ENCODE results near the gene ADAMTS12.

Gene ADAMTS12

DNA sequence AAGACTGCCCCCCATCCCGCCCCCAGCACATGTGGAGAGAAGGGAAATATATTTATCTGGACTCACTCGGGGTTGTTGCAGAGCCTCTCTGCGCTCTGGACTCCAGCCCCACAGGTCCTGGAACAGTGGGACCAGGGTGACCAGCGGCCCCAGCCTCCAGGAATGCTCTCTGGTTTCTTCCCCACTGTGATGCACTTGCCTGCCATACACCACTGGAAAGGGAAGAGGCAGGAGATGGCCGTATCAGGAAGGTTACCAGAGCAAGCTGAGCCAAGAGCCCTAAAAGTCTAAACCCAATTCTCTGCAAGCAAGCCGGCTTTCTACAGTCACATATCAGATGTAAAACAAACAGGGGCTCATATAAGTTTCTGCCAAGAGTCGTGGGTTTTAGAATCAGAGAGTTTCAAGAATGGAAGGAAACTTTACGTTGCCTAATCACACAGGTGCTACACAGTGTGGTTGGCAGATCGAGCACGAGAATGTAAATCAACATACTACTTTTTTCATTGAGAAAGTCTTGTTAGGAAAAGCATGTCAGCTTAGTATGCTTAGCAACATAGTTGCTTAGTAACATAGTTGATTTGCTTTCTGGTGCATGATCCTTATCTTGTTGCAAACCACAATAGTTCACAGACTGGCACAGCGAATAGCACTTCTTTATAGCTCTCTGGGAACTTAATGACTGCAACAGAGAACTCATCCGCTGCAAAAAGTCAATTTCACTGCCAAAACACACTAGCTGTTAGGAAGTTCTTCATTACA lies 249.9 kb downstream of the ADAMTS12 start:
- DNase-seq: no peak

DNA sequence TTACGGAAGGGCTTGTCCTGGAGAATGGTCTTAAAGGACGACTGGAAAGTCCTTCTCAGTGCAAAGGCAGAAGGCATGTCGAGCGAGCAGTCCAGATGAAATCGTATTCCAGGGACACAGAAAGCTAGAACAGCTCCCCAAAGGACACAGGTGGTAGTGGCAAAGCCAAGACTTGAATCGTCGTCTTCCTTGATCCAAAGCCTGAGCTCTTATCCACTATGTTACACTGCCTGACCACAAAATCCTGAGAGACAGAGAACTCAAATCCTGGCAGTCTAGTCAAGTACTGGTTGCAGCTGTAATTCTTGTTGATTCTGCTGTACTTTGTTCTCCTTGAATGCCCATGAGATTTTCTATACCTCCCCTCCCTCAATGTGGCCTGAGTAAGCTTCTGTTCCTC lies 252.3 kb downstream of the ADAMTS12 start:
- no peak for DNase-seq

DNA sequence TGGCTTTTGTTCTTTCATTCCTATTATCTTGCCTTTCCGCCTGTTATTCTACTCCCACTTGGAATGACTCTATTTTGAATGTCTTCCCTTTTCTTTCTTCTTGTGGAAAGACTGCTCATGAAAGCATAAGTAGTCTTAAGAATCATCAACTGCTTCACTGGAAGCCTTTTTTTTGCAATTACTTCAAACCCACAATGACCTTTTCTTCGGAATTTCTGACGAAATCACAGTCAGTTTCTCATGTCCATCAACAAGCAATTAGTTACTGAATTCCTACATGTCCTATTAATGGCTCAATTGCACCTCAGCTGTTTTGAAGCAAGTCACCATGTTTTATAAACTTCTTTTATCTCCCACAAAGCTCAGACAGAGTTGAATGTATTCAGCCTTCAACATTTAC lies 254.8 kb downstream of the ADAMTS12 start:
- DNase-seq: no peak

DNA sequence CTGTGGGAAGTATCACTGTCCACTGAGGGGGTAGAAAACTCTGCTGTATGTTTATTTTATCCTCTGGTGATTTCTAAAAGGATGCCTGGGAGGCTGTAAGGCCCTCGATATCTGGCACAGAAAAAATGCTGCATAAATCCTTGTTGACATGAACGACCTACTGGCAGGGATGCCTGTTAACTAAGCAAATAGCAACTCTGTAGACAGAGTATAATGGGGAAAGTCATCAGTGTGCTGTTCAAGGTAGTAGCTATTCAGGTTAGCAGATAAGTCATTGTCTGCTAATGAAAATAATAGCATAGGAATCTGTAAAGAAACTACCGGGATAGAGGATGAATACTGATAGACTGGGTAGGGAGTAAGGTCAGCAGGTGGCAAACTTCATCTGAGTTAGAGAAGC lies 256.2 kb downstream of the ADAMTS12 start:
- no peak for DNase-seq

DNA sequence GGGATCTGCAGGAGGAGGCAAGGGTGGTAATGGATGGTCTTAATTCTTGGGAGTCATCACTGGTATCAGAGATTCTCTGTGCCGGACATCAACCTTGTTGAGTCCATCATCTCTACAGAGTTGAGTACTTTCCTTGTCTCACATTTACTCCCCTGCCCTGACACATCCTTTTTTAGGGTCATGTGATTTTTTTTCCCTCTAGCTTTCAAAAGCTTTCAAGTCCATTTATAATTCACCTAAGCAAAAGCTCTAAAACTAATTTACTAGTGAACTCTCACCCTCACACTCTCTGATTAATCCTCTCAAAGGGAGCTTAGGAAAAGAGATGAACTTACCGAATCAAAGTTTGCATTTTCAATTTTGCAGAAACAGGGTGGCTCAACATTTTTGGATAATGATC lies 258.1 kb downstream of the ADAMTS12 start:
- DNase-seq: no peak

DNA sequence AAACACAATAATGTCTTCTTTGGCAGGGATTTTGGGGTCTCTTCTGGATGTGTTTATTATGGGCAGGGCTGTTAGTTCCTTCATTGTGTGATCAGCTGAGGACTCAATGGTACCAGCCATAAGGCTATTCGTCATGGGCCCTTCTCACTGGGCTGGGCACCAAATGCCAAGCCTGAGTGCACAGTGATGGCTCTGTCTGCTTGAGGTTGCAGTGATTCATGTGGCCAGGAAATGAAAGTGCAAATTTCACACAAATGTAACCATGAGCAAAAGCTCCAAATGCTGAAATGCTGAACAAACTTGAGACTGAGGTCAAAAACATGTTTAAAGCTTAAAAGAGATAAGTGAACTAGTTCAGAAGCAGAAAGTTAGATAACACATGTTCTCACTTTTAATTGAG lies 260.0 kb downstream of the ADAMTS12 start:
- no peak for DNase-seq

DNA sequence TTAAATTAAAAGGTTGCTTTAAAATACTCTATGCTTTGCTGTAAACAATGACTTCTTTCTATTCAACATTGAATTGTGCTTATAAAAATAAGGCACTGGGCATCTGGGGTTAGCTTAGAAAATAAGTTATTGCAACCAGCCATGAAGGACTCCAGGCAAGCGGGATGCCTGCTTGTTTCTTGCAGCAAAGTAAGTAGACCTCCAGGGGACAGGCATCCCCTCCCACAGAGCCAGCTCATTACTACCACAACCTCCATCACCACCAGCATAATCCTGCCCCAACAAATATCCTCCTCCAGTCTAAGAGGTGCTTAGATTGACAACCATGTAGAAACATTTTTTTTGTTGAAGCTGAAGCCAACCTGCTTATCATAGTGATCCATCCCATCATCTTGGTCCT lies 260.7 kb downstream of the ADAMTS12 start:
- no peak for DNase-seq

DNA sequence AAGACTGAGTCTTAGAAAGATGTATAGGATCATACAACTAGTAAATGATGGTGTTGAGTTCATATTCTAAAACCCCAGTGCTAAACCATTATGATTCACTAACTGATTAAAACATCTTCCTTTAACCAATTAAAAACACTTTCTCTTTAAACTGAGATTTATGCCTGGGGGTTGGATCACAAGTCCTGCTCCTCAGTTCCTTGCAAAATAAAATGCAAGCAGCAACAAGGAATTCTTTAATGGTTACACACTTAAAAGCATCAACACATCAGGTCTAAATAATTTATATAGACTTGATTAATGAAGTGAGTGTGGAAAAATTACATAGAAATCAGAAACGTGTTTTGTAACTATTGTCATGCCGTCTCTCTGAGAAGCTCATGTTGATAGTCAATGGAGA lies 261.8 kb downstream of the ADAMTS12 start:
- no peak for DNase-seq

DNA sequence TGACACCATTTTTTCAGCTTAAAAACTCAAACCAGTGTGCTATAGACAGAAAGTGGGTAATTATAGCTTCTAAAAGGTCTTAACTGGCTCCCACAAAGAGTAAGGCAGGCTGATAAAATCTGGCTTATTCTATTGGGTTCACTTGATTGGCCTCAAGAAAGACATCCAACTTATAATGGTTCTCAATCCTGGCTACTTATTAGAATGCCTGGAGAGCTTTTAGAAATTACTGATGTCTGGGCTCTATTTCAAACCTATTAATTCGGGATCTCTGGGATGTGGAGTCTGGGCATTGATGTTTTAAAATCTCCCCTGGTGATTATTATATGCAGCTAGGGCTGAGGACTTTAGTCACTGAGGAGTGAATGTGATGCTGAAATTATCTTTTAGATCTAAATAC lies 263.0 kb downstream of the ADAMTS12 start:
- no peak for DNase-seq

DNA sequence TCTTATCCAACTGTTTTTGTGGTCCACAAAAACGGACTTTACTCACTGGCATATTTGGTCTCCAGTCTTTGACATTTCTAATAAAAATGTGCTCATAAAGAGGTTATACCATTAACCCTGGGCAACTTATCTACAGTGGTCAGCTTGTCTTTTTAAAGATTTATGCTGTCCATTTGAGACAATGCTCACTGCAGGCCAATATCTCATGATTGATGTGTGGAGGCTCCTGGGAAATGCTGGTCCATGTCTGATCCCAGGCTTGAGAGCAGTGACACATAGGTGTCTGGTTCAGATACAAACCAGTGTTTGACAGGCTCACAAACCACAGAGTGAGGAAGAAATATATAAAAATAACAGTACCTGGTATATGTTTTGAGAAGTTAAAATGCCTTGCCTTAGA lies 270.3 kb downstream of the ADAMTS12 start:
- DNase-seq: no peak

DNA sequence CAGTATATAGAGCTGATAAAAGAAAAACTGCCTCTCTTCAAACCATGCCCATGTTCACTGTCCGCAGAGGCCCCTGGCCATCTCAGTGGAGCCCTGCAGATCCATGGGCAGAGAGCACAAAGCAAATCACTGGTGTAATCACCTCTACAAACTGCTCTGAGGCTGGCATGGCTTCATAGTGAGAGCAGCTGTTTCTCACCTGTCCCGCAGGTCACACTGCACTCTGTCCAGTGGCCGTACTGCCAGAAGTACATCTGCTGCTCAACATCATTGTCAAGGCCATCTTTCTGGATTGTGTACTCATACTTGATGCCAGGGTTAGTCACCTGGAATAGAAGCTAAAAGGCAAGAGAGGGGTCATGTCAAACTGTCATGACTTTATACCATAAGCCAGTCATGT lies 277.8 kb downstream of the ADAMTS12 start:
- no peak for DNase-seq

DNA sequence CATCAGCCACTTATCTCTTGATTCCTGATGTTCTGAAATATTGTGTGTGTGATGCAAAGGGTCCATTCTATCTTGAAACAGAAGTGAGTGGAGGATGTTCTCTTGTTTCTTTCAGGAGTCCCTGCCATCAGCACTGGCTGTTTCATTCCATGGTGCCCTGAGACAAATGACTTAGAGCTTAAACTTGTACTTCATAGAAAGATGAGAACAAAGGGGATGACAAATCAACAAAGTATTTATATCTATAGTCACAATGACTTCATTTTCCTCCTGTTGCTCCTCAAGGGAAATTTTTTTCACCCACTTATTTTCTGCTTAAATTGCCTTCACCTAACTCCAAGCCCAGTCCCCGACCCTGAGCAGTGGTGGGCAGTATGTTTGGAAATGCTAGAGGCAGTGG lies 279.4 kb downstream of the ADAMTS12 start:
- DNase-seq: no peak

DNA sequence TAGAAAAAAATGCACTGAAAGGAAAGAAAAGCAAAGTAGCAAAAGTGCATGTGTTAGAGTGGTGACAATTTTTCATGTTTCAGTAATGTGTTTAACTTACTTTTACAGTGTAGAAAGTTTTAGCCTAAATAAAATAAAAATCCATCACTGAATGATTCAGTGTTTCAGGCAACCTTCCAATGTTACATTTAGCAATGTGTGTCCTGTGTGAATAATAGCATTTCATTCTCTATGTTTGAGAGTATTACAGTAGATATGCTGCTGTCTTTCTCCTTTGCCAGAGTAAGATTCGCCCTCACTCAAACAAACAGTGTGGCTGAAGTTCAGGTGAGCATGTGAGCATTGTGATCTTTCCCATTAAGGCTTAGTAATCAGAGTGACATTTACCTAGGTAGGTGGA lies 279.9 kb downstream of the ADAMTS12 start:
- DNase-seq: no peak

DNA sequence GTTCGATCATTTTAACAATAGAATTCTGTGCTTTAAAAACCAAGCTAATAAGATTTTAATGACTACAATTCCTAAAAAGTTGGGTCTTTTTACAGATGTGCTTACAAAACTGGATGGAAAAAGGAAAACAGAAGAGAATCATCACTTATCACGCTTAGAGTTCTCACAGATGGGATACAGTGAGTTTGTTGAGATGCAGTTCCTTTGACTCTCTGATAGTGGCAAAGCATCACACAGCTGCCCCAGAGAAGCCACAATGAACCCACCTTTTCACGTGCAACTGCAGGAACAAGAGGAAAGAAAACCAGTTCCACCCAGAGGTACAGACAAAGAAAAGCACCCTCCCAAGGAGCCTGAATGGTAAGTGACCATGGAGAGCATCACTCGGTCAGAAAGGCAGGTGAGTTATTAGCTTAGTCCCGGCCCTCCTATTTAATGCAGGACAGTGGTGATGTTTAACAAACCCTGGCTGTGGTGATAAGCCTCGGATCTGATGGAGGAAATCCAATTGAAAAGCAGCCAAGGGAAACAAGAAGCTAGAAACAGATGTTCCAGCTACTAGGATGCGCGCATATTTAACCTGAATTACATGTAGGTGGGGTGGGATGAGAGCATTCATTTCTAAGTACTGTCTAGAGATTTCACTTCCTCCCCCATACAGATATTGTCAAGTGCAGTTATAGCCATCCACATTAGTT lies 283.3 kb downstream of the ADAMTS12 start:
- no peak for DNase-seq

DNA sequence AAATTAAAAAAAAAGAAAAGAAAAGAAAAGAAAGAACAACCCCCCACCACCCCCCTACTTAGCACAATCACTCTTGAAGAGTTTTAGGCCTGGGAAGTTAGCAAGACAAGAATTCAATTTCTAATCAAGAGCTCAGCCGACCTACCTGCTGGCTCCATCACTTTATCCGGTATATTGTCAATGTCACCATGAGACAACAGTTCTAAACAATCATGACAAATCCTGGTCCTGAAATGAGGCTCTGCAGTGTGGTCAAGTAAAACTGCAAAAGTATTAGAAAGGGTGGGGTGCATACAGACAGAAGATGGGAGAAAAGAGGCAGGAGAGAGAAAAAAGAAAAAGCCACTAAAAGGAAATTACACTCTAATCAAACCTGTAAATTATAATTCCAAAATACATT lies 287.3 kb downstream of the ADAMTS12 start:
- no peak for DNase-seq

DNA sequence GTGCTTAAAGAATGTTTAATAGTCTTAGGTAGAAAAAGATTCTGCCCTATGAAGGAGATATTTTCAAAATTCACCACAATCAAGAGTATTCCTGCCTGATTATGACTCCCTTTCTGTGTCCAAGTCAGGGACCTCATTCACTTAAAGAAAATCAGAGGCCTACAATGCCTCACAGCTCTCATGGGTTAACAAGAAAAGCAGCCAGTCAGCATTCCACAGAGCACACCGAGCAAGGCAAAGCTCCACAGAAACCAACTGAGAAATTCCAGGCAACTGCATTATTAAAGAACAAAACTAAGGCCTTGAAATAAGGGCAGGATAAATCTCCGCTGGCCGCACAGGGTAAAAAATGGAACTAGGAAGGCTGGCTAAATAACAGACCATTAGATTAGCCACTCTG lies 289.9 kb downstream of the ADAMTS12 start:
- DNase-seq: no peak

DNA sequence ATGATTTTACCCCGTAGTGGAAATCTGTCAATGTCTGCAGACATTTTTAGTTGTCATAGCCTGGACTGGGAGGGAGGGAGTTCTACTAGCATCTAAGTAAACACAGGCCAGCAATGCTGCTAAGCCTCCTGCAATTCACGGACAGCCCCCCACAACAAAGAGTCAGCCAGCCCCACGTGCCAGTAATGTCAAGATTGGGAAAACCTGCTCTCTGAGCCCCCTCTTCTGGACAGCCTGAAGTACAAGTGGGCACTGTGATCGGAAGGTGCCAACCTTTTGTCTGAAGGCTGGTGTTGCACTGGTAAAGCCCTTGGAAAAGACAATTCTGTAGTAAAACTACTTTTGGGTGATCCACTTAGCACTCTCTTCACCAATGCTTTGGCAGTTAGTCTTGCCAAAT lies 296.5 kb downstream of the ADAMTS12 start:
- no peak for DNase-seq

DNA sequence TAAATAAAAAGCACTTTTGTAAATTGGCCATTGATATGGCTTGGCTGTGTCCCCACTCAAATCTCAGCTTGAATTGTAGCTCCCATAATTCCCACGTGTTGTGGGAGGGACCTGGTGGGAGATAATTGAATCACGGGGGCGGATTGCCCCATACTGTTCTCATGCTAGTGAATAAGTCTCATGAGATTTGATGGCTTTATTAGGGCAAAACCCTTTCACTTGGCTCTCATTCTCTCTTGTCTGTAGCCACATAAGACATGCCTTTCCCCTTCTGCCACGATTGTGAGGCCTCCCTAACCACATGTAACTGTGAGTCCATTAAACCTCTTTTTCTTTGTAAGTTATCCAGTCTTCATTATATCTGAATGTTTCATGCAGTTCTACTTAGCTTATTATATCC lies 297.8 kb downstream of the ADAMTS12 start:
- DNase-seq: no peak

DNA sequence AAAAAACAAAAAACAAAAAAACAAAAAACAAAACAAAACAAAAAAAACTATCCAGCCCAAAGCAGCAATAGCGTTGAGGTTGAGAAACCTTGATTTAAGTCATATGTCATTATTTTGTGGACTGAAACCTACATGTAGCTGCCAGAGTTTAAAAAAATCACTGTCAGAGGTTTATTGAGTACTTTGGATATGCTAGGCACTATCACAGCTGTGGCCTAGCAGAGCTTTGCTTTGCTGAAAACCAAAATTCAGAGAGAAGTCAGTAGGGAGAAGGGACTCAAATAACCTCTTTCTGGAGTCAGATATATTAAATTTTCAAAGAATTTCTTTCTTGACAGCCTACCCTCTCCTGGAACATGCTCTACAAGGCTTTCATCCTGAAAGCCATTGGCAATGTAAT lies 299.5 kb downstream of the ADAMTS12 start:
- no peak for DNase-seq

DNA sequence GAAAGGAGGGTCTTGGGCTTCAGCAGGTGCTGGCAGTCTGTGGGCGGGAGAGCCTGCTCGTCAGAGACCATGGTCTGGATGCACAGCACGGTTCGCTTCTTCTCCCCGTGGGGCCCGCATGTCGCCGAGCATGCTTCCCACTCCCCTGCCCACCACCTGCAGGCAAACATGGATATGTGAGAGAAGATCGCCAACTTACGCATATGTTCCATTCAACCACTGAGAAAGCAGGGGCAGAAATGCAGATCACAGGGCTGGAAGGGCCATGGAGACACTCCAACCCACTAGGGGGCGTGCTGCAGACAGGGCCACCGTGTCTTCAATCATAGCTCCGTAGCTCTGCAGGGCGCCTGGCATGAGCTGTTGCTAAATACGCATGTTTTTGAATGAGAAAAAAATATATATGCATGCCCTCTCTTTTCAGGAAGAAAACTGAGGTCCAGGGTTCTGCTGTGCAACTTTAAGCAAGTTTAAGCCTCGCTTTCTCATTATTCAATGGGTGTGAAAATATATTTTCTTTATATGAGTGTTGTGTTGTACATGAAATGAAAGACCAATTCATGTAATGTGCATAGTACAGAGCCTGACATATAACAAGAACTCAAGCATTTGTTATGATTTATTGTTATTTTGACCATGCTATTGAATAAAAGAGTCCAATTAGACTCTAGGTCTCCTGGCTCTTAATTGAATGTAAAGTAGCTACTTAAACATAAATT lies 303.0 kb downstream of the ADAMTS12 start:
- no peak for DNase-seq

DNA sequence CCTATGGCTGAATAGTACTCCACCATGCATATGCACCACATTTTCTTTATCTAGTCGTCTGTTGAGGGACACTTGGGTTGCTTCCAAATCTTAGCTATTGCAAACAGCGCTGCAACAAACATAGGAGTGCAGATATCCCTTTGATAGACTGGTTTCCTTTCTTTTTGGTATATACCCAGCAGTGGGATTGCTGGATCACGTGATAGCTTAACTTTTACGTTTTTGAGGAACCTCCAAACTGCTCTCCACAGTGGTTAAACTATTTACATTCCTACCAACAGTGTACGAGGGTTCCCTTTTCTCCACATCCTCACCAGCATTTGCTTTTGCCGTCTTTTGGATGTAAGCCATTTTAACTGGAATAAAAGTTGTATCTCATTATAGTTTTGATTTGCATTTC lies 308.5 kb downstream of the ADAMTS12 start:
- no peak for DNase-seq

DNA sequence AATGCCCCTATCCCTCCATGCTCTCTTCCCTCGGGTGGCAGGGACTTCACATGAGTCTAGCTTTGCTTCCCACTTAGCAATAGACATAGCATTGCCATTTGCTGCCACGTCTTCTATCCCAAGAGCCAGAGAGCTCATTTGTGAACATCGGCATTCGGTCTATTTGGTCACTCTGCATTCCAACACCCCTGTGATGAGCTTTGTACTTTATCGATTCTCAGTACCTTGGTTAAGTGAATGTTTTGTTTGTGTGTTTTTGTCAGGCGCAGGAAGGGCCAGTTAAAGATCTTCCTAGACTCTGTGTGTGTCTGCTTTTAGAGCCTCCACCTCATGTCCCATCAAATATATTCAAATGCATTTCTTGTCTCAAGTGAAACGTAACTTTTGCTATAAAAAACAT lies 309.4 kb downstream of the ADAMTS12 start:
- no peak for DNase-seq

DNA sequence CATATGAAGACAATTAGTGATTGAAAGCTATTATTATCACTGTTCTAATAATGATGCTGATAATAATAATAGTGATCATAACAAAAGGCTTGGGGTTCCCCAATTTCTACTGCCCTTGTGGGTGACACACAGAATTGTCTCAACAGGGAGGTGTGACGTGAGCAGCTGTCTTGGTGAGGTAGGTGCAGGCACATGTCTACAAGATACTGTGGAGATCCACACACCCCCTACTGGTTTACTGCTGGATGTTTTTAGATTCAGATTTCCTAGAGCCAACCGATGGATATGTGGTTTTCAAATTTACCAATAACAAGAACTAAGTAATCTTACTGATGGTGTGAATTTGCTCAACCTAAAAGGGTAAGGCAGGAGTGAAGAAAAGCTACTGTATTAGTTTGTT lies 312.0 kb downstream of the ADAMTS12 start:
- no peak for DNase-seq

DNA sequence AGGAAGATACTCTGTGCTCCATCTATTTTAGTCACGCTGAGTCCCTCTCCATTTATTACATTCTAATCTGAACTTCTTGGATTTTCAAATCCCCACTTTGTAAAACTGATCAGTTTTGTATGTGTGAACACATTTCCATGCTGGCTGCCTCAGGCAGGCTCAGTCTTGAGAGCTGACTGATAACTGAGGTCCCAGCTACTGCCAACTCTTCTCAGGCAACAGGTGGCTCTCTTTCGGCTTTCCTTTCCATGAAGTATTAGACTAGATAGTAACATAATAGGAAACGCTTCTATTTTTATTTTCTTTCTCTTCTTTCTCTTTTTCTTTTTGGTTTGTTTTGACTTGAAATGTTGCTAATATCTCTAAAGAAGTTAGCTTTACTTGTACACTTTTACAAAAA lies 312.6 kb downstream of the ADAMTS12 start:
- DNase-seq: no peak

All from activated effector memory CD4-positive, alpha-beta T cell treated with Interleukin-2 at 50 U/mL for 16 hours (primary cell).